GM12891 (cell line): ENCODE results near the gene DMGDH.
"Not testable (repeated sequence)": the region's sequence is repeated elsewhere in the genome, so short reads cannot be mapped to it uniquely, and the experiment has no call there.

Experiments used
- DNase-seq: peaks from one replicate; pipeline ENCODE4 v3.0.0; 2011; ENCODE audit warnings: low spot score; ENCODE audit not compliant: insufficient read length
- FAIRE-seq: peaks from 2 replicates; lab custom pipeline; 2011; peaks lifted over from hg19 to GRCh38; lab: Jason Lieb, UNC
- PAX5 ChIP-seq: IDR thresholded peaks from 2 replicates; pipeline ENCODE4 v1.6.1; 2011; ENCODE audit warnings: low read length, moderate library complexity, mild to moderate bottlenecking; ENCODE audit not compliant: insufficient read depth, severe bottlenecking
- POLR2A ChIP-seq: IDR thresholded peaks from 2 replicates; pipeline ENCODE4 v1.6.1; 2011; ENCODE audit warnings: low read depth, low read length, control low read depth
- POLR2AphosphoS5 ChIP-seq: IDR thresholded peaks from 2 replicates; pipeline ENCODE4 v1.6.1; 2011; ENCODE audit warnings: low read depth, low read length, control low read depth
- POU2F2 ChIP-seq: IDR thresholded peaks from 2 replicates; pipeline ENCODE4 v1.6.1; 2011; ENCODE audit warnings: low read depth, mild to moderate bottlenecking, control low read depth, low read length, moderate library complexity
- SPI1 ChIP-seq: IDR thresholded peaks from 2 replicates; pipeline ENCODE4 v1.6.1; 2011; ENCODE audit warnings: low read depth, low read length, control low read depth
- TAF1 ChIP-seq: IDR thresholded peaks from 2 replicates; pipeline ENCODE4 v1.6.1; 2011; ENCODE audit warnings: low read depth, low read length, control low read depth

The DMGDH gene

GRCh38 chr5:78985725-78986223 is 83.7 kb downstream of the DMGDH start:
- FAIRE-seq (peak; percentile 91), DNase-seq (no peak)
- TF ChIP-seq TAF1 = no peak
- no peak for TF ChIP-seq PAX5
- peak; percentile 51 for TF ChIP-seq SPI1
- TF ChIP-seq POLR2AphosphoS5 = peak; percentile 77
- TF ChIP-seq POU2F2 = peak; percentile 94
- TF ChIP-seq POLR2A = 0 out of 2 replicates have a peak, but pooled peaks have one; percentile 22

- DNase-seq = peak; percentile 26
- no peak for TF ChIP-seq PAX5
- TF ChIP-seq POLR2AphosphoS5 = no peak
- peak; percentile 42; the same call in 1 of the 2 replicates for TF ChIP-seq TAF1
- TF ChIP-seq POU2F2 = 0 out of 2 replicates have a peak, but pooled peaks have one; percentile 20
- peak; percentile 93 for TF ChIP-seq SPI1
- TF ChIP-seq POLR2A = peak; percentile 65; the same call in 1 of the 2 replicates
- FAIRE-seq = peak; percentile 5
Measured at GRCh38 chr5:78985116-78985724, 84.3 kb downstream of the DMGDH start, which contains the start of gene ARSB. Gene ARSB, minus strand, starts transcription at chr5:78985310. Its CDS starts 62 bp downstream, at chr5:78985248.

GRCh38 chr5:78984439-78985115 is 84.9 kb downstream of the DMGDH start:
- no peak for TF ChIP-seq POU2F2
- TF ChIP-seq TAF1 = peak; percentile 17; the same call in 1 of the 2 replicates
- peak; percentile 75 for DNase-seq
- FAIRE-seq = peak; percentile 89

GRCh38 chr5:78983601-78984438 is 85.7 kb downstream of the DMGDH start:
- peak; percentile 84 for FAIRE-seq
- DNase-seq = no peak
- TF ChIP-seq SPI1 (no peak), POLR2AphosphoS5 (no peak), PAX5 (no peak), TAF1 (no peak), POU2F2 (no peak), POLR2A (no peak)

GRCh38 chr5:78983194-78983593 is 86.3 kb downstream of the DMGDH start:
- not testable (repeated sequence) for FAIRE-seq, DNase-seq

- no peak for TF ChIP-seq POLR2AphosphoS5
- no peak for TF ChIP-seq TAF1
- peak; percentile 85 for TF ChIP-seq SPI1
- DNase-seq (no peak), FAIRE-seq (no peak)
Measured at GRCh38 chr5:78979909-78980308, 89.6 kb downstream of the DMGDH start.

GRCh38 chr5:78979117-78979742 is 90.2 kb downstream of the DMGDH start:
- FAIRE-seq (peak; percentile 71), DNase-seq (no peak)
- TF ChIP-seq SPI1 = no peak
- TF ChIP-seq POLR2A = no peak
- TF ChIP-seq PAX5 = no peak
- TF ChIP-seq TAF1 = no peak
- no peak for TF ChIP-seq POLR2AphosphoS5
- TF ChIP-seq POU2F2 = no peak

- FAIRE-seq = no peak
- TF ChIP-seq PAX5 = no peak
- TF ChIP-seq POLR2A = no peak
- TF ChIP-seq POU2F2 = no peak
- no peak for TF ChIP-seq SPI1
- TF ChIP-seq TAF1 = no peak
- no peak for TF ChIP-seq POLR2AphosphoS5
- no peak for DNase-seq
Measured at GRCh38 chr5:78975035-78975434, 94.4 kb downstream of the DMGDH start.

GRCh38 chr5:78974601-78975000 is 94.9 kb downstream of the DMGDH start:
- DNase-seq (no peak), FAIRE-seq (no peak)
- TF ChIP-seq SPI1 (no peak), POLR2AphosphoS5 (no peak), POLR2A (no peak), POU2F2 (no peak), TAF1 (no peak), PAX5 (no peak)
